MCF 10A (cell line): Measurements from ENCODE around the gene DCAKD. TPM values are rescaled to one million over a fixed set of nuclear protein-coding genes. Genes with fewer than 3 reads are reported as not detected.

Experiments used
- BruUV-seq: library from RNA; stranded (reverse); fragments of 400-500 nt; replicated peaks from 2 replicates; lab custom pipeline; 2021; lab: Mats Ljungman, UMichigan
- CTCF ChIA-PET: fragments of 300-600 bp; sonication (Branson Sonifier 250); formaldehyde crosslinking; extraction: SDS; loops from one replicate; lab custom pipeline; 2021; ENCODE audit warnings: antibody characterized with exemption, inconsistent platforms; lab: Yijun Ruan, JAX
- POLR2A ChIA-PET: fragments of 300-600, 350-650 bp; sonication (Branson Sonifier 250); formaldehyde crosslinking; extraction: SDS; loops from one replicate; lab custom pipeline; 2020; ENCODE audit warnings: antibody characterized with exemption, inconsistent platforms; lab: Yijun Ruan, JAX
- DNase-seq: peaks from one replicate; pipeline ENCODE4 v3.0.0-alpha.2; 2018; ENCODE audit not compliant: unreplicated experiment
- H3K27ac Mint-ChIP-seq: one replicate; pipeline ENCODE4 v1.8.0; 2022; ENCODE audit warnings: mild to moderate bottlenecking, low read depth, mixed read lengths; ENCODE audit not compliant: unreplicated experiment
- H3K27me3 Mint-ChIP-seq: one replicate; pipeline ENCODE4 v1.8.0; 2022; ENCODE audit warnings: mixed read lengths; ENCODE audit not compliant: insufficient read depth, unreplicated experiment
- H3K36me3 Mint-ChIP-seq: one replicate; pipeline ENCODE4 v1.8.0; 2022; ENCODE audit warnings: mild to moderate bottlenecking, moderate library complexity, mixed read lengths; ENCODE audit not compliant: insufficient read depth, unreplicated experiment
- H3K4me1 Mint-ChIP-seq: one replicate; pipeline ENCODE4 v1.8.0; 2022; ENCODE audit warnings: mixed read lengths; ENCODE audit not compliant: insufficient read depth, unreplicated experiment
- H3K4me3 Mint-ChIP-seq: one replicate; pipeline ENCODE4 v1.8.0; 2022; ENCODE audit warnings: mild to moderate bottlenecking, moderate library complexity, mixed read lengths; ENCODE audit not compliant: unreplicated experiment
- H3K9me3 Mint-ChIP-seq: one replicate; pipeline ENCODE4 v1.8.0; 2022; ENCODE audit warnings: mixed read lengths; ENCODE audit not compliant: unreplicated experiment
- CTCF ChIP-seq: fragments of 200-600 bp; IDR thresholded peaks from one replicate; pipeline ENCODE4 v1.8.0; 2022; ENCODE audit warnings: antibody characterized with exemption, mild to moderate bottlenecking; ENCODE audit not compliant: unreplicated experiment
- intact Hi-C: fragments of 100-400 bp; cut with micrococcal nuclease; formaldehyde crosslinking; loops from 2 replicates; pipeline ENCODE4 v1.14.1; 2022
- total RNA-seq: library from RNA; stranded (reverse); gene quantifications from 2 replicates; pipeline ENCODE4 v1.2.3, GENCODE V29; 2022

DCAKD gene
- total RNA-seq, 1 experiment from 2014 or later: 23.3 TPM

GRCh38 chr17:45070001-45070400, 18.6 kb upstream of the DCAKD start:
- no peak overlapping the region for H3K4me3 Mint-ChIP-seq
- TF ChIP-seq CTCF: no peak
- CTCF ChIA-PET: no interaction called here
- POLR2A ChIA-PET: interaction anchor here (0.7 to 3.9 kb wide), 2 partner anchors 20 to 98 kb away, joined by 4 to 12 read pairs; no protein-coding TSS in a partner anchor
- H3K27ac Mint-ChIP-seq: no peak overlapping the region
- intact Hi-C loops: no loop called here
- BruUV-seq: no TSS peak
- no peak for DNase-seq
- H3K27me3 Mint-ChIP-seq: no peaks in the 10 kb centered on the region
- H3K9me3 Mint-ChIP-seq: no peaks in the 10 kb centered on the region
- peaks cover 5% of the 10 kb centered on the region for H3K4me1 Mint-ChIP-seq
- H3K36me3 Mint-ChIP-seq: peaks cover 65% of the 10 kb centered on the region

GRCh38 chr17:45067637-45068036, 16.2 kb upstream of the DCAKD start:
- no peak for DNase-seq
- POLR2A ChIA-PET: interaction anchor here (1.0 to 3.9 kb wide), 3 partner anchors 9 to 23 kb away, joined by 4 to 20 read pairs (median 12); no protein-coding TSS in a partner anchor
- H3K4me1 Mint-ChIP-seq: peaks cover 5% of the 10 kb centered on the region
- H3K9me3 Mint-ChIP-seq: no peaks in the 10 kb centered on the region
- no peak overlapping the region for H3K4me3 Mint-ChIP-seq
- no peaks in the 10 kb centered on the region for H3K27me3 Mint-ChIP-seq
- CTCF ChIA-PET: interaction anchor here (0.6 to 1.9 kb wide), 3 partner anchors 28 to 57 kb away, joined by 3 to 8 read pairs (median 3); no protein-coding TSS in a partner anchor
- no peak for TF ChIP-seq CTCF
- BruUV-seq: no TSS peak
- peaks cover 48% of the 10 kb centered on the region for H3K36me3 Mint-ChIP-seq
- no peak overlapping the region for H3K27ac Mint-ChIP-seq
- intact Hi-C loops: no loop called here

GRCh38 chr17:45063198-45063597, 11.8 kb upstream of the DCAKD start:
- Mint-ChIP-seq H3K27me3 (no peaks in the 10 kb centered on the region), H3K27ac (no peak overlapping the region), H3K4me1 (peaks cover 5% of the 10 kb centered on the region), H3K36me3 (peaks cover 21% of the 10 kb centered on the region), H3K9me3 (no peaks in the 10 kb centered on the region), H3K4me3 (no peak overlapping the region)
- no peak for DNase-seq
- intact Hi-C loops: no loop called here
- ChIA-PET POLR2A (interaction anchor here (1.4 to 4.8 kb wide), 6 partner anchors 8 to 164 kb away, joined by 4 to 180 read pairs (median 12); partner anchors contain the start of genes DCAKD and EFTUD2), CTCF (interaction anchor here (0.6 to 1.5 kb wide), 4 partner anchors 32 to 138 kb away, joined by 3 to 6 read pairs (median 5); partner anchors contain the start of gene ACBD4)
- BruUV-seq: no TSS peak
- TF ChIP-seq CTCF: no peak

GRCh38 chr17:45061606-45062205, 10.3 kb upstream of the DCAKD start:
- H3K4me1 Mint-ChIP-seq: peaks cover 5% of the 10 kb centered on the region
- peak overlapping the region; percentile 84 for H3K4me3 Mint-ChIP-seq
- ChIA-PET CTCF (interaction anchor here (0.6 to 1.8 kb wide), 8 partner anchors 13 to 1643 kb away, joined by 3 to 7 read pairs (median 4); partner anchors contain the start of gene PLCD3), POLR2A (interaction anchor here (0.6 to 4.8 kb wide), 31 partner anchors 10 to 256 kb away, joined by 3 to 180 read pairs (median 5); partner anchors contain the start of genes ACBD4, DCAKD, EFTUD2 and HEXIM1)
- BruUV-seq: TSS peak; percentile 78
- intact Hi-C loops: no loop called here
- peak overlapping the region; percentile 94 for H3K27ac Mint-ChIP-seq
- H3K27me3 Mint-ChIP-seq: no peaks in the 10 kb centered on the region
- peaks cover 26% of the 10 kb centered on the region for H3K36me3 Mint-ChIP-seq
- TF ChIP-seq CTCF: no peak
- H3K9me3 Mint-ChIP-seq: no peaks in the 10 kb centered on the region
- DNase-seq: no peak
